CD4-positive, alpha-beta T cell treated with Interleukin-4 for 4 hours (primary cell): ENCODE measurements around the gene P2RX7.

ENCODE experiments used
- DNase-seq: peaks from one replicate; pipeline ENCODE4 v3.0.0-alpha.2; 2020

The P2RX7 gene

DNA sequence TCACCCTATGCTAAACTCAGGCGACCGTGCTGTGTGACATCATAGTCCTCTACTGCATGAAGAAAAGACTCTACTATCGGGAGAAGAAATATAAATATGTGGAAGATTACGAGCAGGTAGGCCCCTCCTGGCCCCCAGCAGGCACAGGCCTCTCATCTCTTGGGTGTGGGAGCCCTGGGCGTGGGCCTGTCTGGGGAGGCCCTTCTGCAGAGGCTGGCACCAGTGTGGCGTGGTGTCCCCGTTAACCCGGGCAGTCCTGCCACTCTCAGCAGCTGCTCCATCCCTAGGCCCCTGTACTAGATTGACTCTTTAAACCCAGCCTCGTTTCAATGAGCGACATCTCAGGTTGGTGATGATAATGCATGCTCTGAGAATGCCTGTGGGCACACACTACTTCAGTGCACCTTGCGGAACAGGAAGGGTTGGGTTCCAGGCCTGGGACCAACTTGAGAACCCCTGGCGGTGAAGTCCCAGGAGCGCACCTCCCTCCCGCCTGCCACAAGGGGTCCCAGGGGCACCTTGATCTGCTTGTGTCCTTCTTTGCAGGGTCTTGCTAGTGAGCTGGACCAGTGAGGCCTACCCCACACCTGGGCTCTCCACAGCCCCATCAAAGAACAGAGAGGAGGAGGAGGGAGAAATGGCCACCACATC, 100.4 kb downstream of the P2RX7 start:
- DNase-seq, result no peak

DNA sequence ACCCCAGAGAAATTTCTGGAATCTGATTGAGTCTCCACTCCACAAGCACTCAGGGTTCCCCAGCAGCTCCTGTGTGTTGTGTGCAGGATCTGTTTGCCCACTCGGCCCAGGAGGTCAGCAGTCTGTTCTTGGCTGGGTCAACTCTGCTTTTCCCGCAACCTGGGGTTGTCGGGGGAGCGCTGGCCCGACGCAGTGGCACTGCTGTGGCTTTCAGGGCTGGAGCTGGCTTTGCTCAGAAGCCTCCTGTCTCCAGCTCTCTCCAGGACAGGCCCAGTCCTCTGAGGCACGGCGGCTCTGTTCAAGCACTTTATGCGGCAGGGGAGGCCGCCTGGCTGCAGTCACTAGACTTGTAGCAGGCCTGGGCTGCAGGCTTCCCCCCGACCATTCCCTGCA, 100.9 kb downstream of the P2RX7 start:
- no peak for DNase-seq

GRCh38 chr12:121236776-121237175, 104.1 kb downstream of the P2RX7 start:
- DNase-seq, result no peak

DNA sequence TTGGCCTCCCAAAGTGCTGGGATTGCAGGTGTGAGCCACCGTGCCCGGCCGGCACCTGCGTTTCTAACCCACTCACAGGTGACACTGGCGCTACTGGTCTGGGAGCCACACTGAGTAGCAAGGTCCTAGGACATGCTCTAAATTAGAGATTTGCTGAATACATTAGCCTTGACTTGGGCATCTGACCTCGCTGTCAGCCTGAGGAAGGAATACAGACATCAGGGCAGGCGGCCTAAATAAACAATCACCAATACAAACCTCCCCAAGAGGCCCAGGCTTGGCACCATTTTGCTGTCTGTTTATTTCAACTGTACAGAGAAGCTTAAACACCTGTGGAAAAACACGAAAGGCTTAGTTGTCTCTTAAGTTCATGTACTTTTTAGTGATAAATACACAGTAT, 104.7 kb downstream of the P2RX7 start:
- no peak for DNase-seq
